ENCODE results near the gene CACNA1C.

DNA sequence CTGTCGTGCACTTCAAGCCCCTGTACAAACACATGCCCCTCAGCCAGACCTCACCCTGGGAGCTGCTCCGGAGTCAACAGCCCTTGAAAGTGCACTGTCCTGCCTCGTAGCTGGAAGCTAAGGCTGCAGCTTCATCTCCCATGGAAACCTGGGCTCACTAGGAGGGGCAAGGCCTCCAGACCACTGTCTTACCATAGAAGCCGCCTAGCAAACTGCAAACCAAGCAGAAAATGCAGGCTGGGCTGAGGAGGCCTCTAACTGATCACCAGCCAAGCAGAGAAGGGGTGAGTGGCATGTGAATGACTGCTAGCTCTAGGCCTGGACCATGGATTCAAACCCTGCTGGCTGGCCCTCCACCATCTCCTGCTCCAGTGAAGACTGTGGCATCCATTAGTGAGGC lies 340.2 kb downstream of the CACNA1C start:
- TF ChIP-seq, protein P1, sequence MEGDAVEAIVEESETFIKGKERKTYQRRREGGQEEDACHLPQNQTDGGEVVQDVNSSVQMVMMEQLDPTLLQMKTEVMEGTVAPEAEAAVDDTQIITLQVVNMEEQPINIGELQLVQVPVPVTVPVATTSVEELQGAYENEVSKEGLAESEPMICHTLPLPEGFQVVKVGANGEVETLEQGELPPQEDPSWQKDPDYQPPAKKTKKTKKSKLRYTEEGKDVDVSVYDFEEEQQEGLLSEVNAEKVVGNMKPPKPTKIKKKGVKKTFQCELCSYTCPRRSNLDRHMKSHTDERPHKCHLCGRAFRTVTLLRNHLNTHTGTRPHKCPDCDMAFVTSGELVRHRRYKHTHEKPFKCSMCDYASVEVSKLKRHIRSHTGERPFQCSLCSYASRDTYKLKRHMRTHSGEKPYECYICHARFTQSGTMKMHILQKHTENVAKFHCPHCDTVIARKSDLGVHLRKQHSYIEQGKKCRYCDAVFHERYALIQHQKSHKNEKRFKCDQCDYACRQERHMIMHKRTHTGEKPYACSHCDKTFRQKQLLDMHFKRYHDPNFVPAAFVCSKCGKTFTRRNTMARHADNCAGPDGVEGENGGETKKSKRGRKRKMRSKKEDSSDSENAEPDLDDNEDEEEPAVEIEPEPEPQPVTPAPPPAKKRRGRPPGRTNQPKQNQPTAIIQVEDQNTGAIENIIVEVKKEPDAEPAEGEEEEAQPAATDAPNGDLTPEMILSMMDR (conservative IDR thresholded peaks at IDR 0.05 in 1 of 2, IDR thresholded peaks at IDR 0.05 in 1 of 2; ENCODE audit: low read depth in 1 of 2, low read length in 2 of 2): no peak
- no peak for TF ChIP-seq EZH2 (IDR thresholded peaks at IDR 0.05; ENCODE audit: low read length, missing control alignments)
